ENCODE results near the gene ARMH4. TPM values are rescaled to one million over a fixed set of nuclear protein-coding genes. Genes with fewer than 3 reads are reported as not detected.

The ARMH4 gene
- total and polyA plus RNA-seq, 7 donors, result 0.60 to 6.6 (median 1.7) TPM; not detected in 1

DNA sequence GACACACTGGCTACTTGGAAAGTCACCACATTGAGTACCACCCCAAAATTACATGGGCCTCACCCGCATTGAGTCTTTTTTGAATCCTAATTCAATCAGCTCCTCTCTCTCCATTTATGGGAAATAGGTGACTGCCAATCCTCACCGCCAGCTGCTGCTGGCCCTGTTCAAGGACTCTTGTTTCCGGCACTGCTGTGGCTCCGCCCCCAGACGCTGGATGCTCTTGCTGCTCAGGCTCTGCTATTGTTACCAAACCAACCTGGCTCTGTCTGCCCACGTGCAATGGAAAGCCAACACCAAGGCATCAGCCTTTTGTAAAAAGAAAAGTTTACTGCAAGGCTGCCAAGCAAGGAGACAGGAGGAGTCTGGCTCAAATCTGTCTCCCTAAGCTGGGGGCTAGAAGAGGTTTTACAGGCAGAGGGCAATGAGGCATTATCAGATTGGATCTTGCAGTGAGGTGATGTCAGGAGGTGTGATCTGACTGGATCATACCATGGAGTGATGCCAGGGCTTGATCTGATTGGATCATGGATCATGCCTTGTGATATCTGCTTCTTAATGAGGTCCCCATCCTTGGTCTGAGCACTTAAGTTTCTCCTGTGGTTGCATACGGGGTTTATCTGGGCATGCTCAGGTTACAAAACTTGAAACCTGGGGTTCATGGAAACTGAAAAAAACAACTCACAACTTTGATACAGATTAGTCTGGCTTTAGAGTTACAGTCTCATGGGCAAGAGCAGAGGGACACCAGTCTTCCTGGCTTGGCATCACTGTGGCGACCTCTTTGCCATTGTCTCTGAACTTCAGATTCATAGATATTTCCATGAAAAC is 169.0 kb downstream of the ARMH4 start:
- DNase-seq, result no peak
- WGBS, 2 donors, result 28 to 57% methylated on average over 8 of the region's 8 CpGs
- no peak overlapping the region for H3K4me3 ChIP-seq

DNA sequence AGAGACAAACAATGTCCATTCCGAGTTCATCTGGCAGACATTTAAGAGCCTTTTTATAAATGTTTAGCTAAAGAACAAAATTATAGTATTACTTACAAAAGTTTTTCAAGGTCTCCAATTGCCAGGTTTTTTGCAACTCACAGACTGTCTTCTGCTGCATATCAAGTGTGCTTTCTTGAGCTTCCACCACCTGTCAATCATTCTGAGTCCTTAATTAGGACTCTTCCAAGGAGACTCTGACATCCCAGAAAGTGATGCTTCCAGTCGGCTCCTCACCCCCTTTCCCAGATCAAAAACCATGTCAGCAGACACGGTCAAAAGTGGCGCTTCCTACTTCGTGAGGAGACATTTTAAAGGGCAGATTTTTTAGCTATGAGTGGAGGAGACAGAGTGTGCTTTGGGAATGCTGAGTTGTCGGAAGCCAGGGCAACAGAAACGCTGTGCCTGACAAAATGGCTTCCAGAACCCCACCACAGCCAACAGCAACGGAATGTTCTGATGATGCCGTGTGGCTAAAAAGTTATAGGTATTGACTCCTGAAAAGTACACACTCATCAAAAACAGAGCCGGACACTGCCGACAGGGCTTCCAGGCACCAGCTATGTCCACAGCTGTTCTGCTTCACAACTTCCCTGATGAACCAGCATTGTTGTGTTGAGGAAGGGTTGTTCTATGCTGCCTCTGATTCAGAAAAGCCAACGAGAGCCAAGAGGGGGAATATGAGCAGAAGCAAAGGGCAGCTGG is 170.0 kb downstream of the ARMH4 start:
- 76% methylated on average over 12 of the region's 12 CpGs for WGBS, 2 donors
- DNase-seq, result no peak
- Histone ChIP-seq H3K27me3 (no peaks in the 10 kb centered on the region), H3K4me3 (no peak overlapping the region), H3K27ac (no peak overlapping the region), H3K4me1 (no peaks in the 10 kb centered on the region), H3K9me3 (no peaks in the 10 kb centered on the region), H3K36me3 (no peaks in the 10 kb centered on the region)
- intact Hi-C loops (cut with DNase I), result no loop called here
- TF ChIP-seq POLR2A (IDR thresholded peaks at IDR 0.05) (no peak), EP300 (IDR thresholded peaks at IDR 0.05) (no peak), POLR2AphosphoS5 (IDR thresholded peaks at IDR 0.05) (no peak)
- TF ChIP-seq, protein P1, sequence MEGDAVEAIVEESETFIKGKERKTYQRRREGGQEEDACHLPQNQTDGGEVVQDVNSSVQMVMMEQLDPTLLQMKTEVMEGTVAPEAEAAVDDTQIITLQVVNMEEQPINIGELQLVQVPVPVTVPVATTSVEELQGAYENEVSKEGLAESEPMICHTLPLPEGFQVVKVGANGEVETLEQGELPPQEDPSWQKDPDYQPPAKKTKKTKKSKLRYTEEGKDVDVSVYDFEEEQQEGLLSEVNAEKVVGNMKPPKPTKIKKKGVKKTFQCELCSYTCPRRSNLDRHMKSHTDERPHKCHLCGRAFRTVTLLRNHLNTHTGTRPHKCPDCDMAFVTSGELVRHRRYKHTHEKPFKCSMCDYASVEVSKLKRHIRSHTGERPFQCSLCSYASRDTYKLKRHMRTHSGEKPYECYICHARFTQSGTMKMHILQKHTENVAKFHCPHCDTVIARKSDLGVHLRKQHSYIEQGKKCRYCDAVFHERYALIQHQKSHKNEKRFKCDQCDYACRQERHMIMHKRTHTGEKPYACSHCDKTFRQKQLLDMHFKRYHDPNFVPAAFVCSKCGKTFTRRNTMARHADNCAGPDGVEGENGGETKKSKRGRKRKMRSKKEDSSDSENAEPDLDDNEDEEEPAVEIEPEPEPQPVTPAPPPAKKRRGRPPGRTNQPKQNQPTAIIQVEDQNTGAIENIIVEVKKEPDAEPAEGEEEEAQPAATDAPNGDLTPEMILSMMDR (IDR thresholded peaks at IDR 0.05), result no peak

More for the DNA sequence above, 169.0 kb downstream of the ARMH4 start:
- Histone ChIP-seq H3K9me3 (no peaks in the 10 kb centered on the region), H3K27ac (no peak overlapping the region), H3K4me1 (no peaks in the 10 kb centered on the region), H3K27me3 (no peaks in the 10 kb centered on the region), H3K36me3 (no peaks in the 10 kb centered on the region)
- TF ChIP-seq POLR2AphosphoS5 (IDR thresholded peaks at IDR 0.05) (no peak), POLR2A (IDR thresholded peaks at IDR 0.05) (no peak), EP300 (IDR thresholded peaks at IDR 0.05) (no peak)
- TF ChIP-seq, protein P1 (IDR thresholded peaks at IDR 0.05), result no peak
- intact Hi-C loops (cut with DNase I), result no loop called here

DNA sequence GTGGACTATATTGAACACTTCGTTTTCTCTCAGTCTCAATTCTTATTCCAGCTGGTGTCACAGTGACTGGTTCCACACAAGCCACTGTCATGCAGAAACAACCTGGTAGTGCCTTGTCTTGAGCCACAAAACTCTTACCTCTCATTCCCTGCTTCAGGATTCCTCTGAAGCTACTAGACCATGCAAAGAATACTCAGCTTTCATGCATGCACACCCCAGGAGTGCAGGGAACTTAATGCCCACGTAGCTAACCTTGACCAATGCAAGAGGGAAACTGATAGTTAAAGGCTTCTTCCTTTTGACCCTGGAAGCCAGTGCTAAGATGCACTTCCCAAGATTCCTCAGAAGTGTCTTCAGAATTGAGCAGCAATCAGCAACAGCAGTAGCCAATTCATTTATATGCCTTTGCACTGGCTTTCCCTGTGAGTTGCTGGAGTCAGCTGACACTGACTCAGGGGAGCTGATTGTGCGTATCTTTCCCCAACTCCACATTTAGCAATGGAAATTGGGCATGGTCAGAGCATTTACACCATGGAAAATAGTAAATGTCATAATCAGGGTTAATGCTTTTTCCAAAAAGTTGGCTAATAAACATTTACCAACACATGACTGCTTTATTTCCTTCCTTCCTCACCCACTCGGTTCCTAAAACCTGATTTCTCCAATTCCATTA is 172.5 kb downstream of the ARMH4 start:
- TF ChIP-seq EP300 (IDR thresholded peaks at IDR 0.05), result no peak
- TF ChIP-seq POLR2AphosphoS5 (IDR thresholded peaks at IDR 0.05), result no peak
- TF ChIP-seq, protein P1 (IDR thresholded peaks at IDR 0.05), result no peak
- no peak for TF ChIP-seq POLR2A (IDR thresholded peaks at IDR 0.05)
- 49 to 62% methylated on average over 4 of the region's 4 CpGs for WGBS, 2 donors
- no peak overlapping the region for H3K27ac ChIP-seq
- no peaks in the 10 kb centered on the region for H3K9me3 ChIP-seq
- intact Hi-C loops (cut with DNase I), result no loop called here
- no peak overlapping the region for H3K4me3 ChIP-seq
- no peak for DNase-seq
- no peaks in the 10 kb centered on the region for H3K27me3 ChIP-seq
- no peaks in the 10 kb centered on the region for H3K4me1 ChIP-seq
- H3K36me3 ChIP-seq, result no peaks in the 10 kb centered on the region

DNA sequence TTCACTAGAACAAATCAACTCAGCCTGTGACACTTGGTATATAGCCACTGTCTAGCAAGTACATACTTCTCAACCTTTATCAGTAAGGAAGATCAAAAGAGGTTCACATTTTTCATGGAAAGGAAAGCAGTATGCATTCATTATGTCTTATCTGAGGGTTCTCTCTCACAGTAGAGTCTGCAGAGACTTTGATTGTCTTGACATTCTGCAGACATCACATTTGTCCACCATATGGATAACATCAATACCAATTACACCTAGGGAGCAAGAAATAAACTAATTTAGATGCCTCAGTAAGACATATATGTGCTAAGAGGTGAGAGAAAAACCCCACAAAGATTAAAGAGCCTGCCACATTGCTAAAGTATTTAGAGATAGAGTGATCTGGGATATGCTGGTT is 175.3 kb downstream of the ARMH4 start:
- intact Hi-C loops (cut with DNase I), result no loop called here
- Histone ChIP-seq H3K27ac (no peak overlapping the region), H3K9me3 (no peaks in the 10 kb centered on the region), H3K4me3 (no peak overlapping the region), H3K27me3 (no peaks in the 10 kb centered on the region), H3K4me1 (no peaks in the 10 kb centered on the region), H3K36me3 (no peaks in the 10 kb centered on the region)
- DNase-seq, result no peak
- TF ChIP-seq POLR2AphosphoS5 (IDR thresholded peaks at IDR 0.05) (no peak), EP300 (IDR thresholded peaks at IDR 0.05) (no peak), POLR2A (IDR thresholded peaks at IDR 0.05) (no peak)
- TF ChIP-seq, protein P1 (IDR thresholded peaks at IDR 0.05), result no peak

All from sigmoid colon (tissue), 7 donors.